K562 (cell line): ENCODE data around the gene ATXN7L2. TPM values are rescaled to one million over a fixed set of nuclear protein-coding genes. Genes with fewer than 3 reads are reported as not detected.

ENCODE experiments used
- ATAC-seq: fragments of 200-7000 bp; cut with Tn5 transposase; 3 replicates; pipeline ENCODE4 v1.9.1; 2020; ENCODE audit warnings: moderate library complexity
- BruUV-seq: library from RNA; stranded (reverse); fragments of 400-500 nt; replicated peaks from 2 replicates; lab custom pipeline; 2021; lab: Mats Ljungman, UMichigan
- CTCF ChIA-PET: fragments of 300-600 bp; formaldehyde crosslinking; extraction: SDS; loops from one replicate; lab custom pipeline; 2021; ENCODE audit warnings: low intra/inter-chr PET ratio; lab: Yijun Ruan, JAX
- POLR2A ChIA-PET: fragments of 300-600, 350-650 bp; sonication (Branson Sonifier 250); formaldehyde crosslinking; extraction: SDS; loops from one replicate; lab custom pipeline; 2021; ENCODE audit warnings: antibody characterized with exemption, inconsistent platforms; lab: Yijun Ruan, JAX
- DNase-seq, 4 experiments: peaks; one replicate each; pipeline versions ENCODE4 v3.0.0 to v3.0.0-alpha.2; 2011 to 2018; ENCODE audit warnings: low spot score in 3 of 4, mixed read lengths in 3 of 4; ENCODE audit errors: extremely low read depth in 1 of 4
- FAIRE-seq: peaks from 2 replicates; lab custom pipeline; 2011; peaks lifted over from hg19 to GRCh38; lab: Jason Lieb, UNC
- H2AFZ ChIP-seq: 2 replicates; pipeline ENCODE4 v1.6.0; 2011; ENCODE audit warnings: low read depth, low read length, control low read depth, inconsistent platforms
- H3K27ac ChIP-seq: fragments of 200-600 bp; 3 replicates; pipeline ENCODE4 v1.8.0; 2011; ENCODE audit warnings: low read depth, mild to moderate bottlenecking, control low read depth, inconsistent platforms, low read length, moderate library complexity, mixed read lengths; ENCODE audit errors: extremely low read depth
- H3K27me3 ChIP-seq, 2 experiments: fragments of 300-600 bp in 1 of 2; 2 replicates in 1 of 2; 3 replicates in 1 of 2; pipeline versions ENCODE4 v1.6.0 to v1.8.0; 2011; ENCODE audit warnings: inconsistent platforms in 2 of 2, low read length in 2 of 2, mild to moderate bottlenecking in 1 of 2, mixed read lengths in 1 of 2, moderate library complexity in 1 of 2; ENCODE audit not compliant: control insufficient read depth in 2 of 2, insufficient read depth in 2 of 2
- H3K36me3 ChIP-seq: fragments of 300-600 bp; 3 replicates; pipeline ENCODE4 v1.8.0; 2011; ENCODE audit warnings: mild to moderate bottlenecking, low read length, inconsistent platforms; ENCODE audit not compliant: control insufficient read depth, insufficient read depth
- H3K4me1 ChIP-seq, 2 experiments: fragments of 200-600 bp in 1 of 2; replicated peaks in 1 of 2; 2 replicates in 1 of 2; 3 replicates in 1 of 2; pipeline versions ENCODE4 v1.5.1 to v1.8.0; 2011; ENCODE audit warnings: inconsistent platforms in 2 of 2, low read length in 2 of 2, mild to moderate bottlenecking in 1 of 2, mixed read lengths in 1 of 2, moderate library complexity in 1 of 2; ENCODE audit not compliant: control insufficient read depth in 2 of 2, insufficient read depth in 2 of 2
- H3K4me2 ChIP-seq: 2 replicates; pipeline ENCODE4 v1.6.1; 2011; ENCODE audit warnings: low read length, control low read depth, inconsistent platforms, mixed read lengths; ENCODE audit not compliant: insufficient read depth
- H3K4me3 ChIP-seq: fragments of 200-600 bp; sonication (generic), shearing (Covaris generic); 2 replicates; pipeline ENCODE4 v1.5.1; 2016; ENCODE audit warnings: control low read depth, inconsistent platforms
- H3K79me2 ChIP-seq: fragments of 200-600 bp; 3 replicates; pipeline ENCODE4 v1.8.0; 2011; ENCODE audit warnings: low read length, inconsistent platforms; ENCODE audit not compliant: control insufficient read depth, insufficient read depth
- H3K9ac ChIP-seq, 2 experiments: 2 replicates each; pipeline versions ENCODE4 v1.6.0 to v1.6.1; 2011; ENCODE audit warnings: low read depth in 2 of 2, low read length in 2 of 2, control low read depth in 1 of 2, inconsistent platforms in 1 of 2, mild to moderate bottlenecking in 1 of 2, mixed read lengths in 1 of 2; ENCODE audit not compliant: insufficient read depth in 1 of 2
- H3K9me1 ChIP-seq: one replicate; pipeline ENCODE4 v1.6.0; 2011; ENCODE audit warnings: inconsistent platforms, mild to moderate bottlenecking, low read length, moderate library complexity; ENCODE audit not compliant: control insufficient read depth, insufficient read depth
- H3K9me3 ChIP-seq: replicated peaks from 2 replicates; pipeline ENCODE4 v1.5.1; 2011; ENCODE audit warnings: low read depth, low read length, inconsistent platforms; ENCODE audit not compliant: control insufficient read depth, insufficient read depth
- H4K20me1 ChIP-seq: replicated peaks from 2 replicates; pipeline ENCODE4 v1.6.1; 2011; ENCODE audit warnings: low read length, inconsistent platforms, mixed read lengths; ENCODE audit not compliant: control insufficient read depth, insufficient read depth
- NCOA4 ChIP-seq: fragments of 450-650 bp; IDR thresholded peaks from 2 replicates; pipeline ENCODE4 v1.6.1; 2018; ENCODE audit warnings: mild to moderate bottlenecking; ENCODE audit not compliant: partially characterized antibody
- NFXL1 ChIP-seq: fragments of 450-650 bp; formaldehyde crosslinking; IDR thresholded peaks from 2 replicates; pipeline ENCODE4 v1.4.0; 2021; ENCODE audit warnings: mild to moderate bottlenecking
- STAG1 ChIP-seq: sonication (generic); formaldehyde crosslinking; IDR thresholded peaks from 2 replicates; pipeline ENCODE4 v1.5.0; 2020; ENCODE audit warnings: missing genetic modification reagents, borderline replicate concordance
- WGBS: fragments of 100-300 bp; shearing (Covaris generic); methylation state at CpG from one replicate; pipeline ENCODE4 v1.1.6; 2016; ENCODE audit warnings: low coverage, mixed read lengths; ENCODE audit not compliant: insufficient coverage; ENCODE audit errors: missing lambda C conversion rate; 5-methylcytosine and 5-hydroxymethylcytosine counted together
- in situ Hi-C: fragments of 300-500 bp; cut with MboI; formaldehyde crosslinking; loops from 4 replicates; pipeline ENCODE4 v1.15.0; 2018; ENCODE audit warnings: inconsistent platforms, mixed read lengths
- intact Hi-C: fragments of 100-400 bp; cut with micrococcal nuclease; formaldehyde crosslinking; loops from 2 replicates; pipeline ENCODE4 v1.14.2; 2022
- polyA plus RNA-seq, 8 experiments: library from polyadenylated mRNA; depleted of rRNA in 4 of 8; stranded (reverse) in 5 of 8; unstranded in 3 of 8; fragments of >200 nt; fragmentation: Nextera tagmentation in 2 of 8; fragmentation: Illumina TruSeq in 1 of 8; extraction: Ambion mirVana in 2 of 8; extraction: Trizol in 1 of 8; gene quantifications; 2 replicates each; pipeline versions ENCODE4 v1.2.1 to v1.2.3, GENCODE V29; 2011 to 2014; ENCODE audit warnings: inconsistent platforms in 1 of 8, missing spikeins in 1 of 8
- total RNA-seq, 7 experiments: library from RNA; depleted of rRNA in 6 of 7; stranded (reverse); fragments of >200 nt in 6 of 7; fragmentation: Illumina TruSeq in 2 of 7; extraction: Trizol in 2 of 7; gene quantifications; 2 replicates each; pipeline versions ENCODE4 v1.2.1 to v1.2.3, GENCODE V29; 2011 to 2021; ENCODE audit warnings: low replicate concordance in 1 of 7
- TF ChIP-seq, protein P1 (sequence below): fragments of 250-450 bp; sonication (Bioruptor Pico); IDR thresholded peaks from 2 replicates; pipeline ENCODE4 v1.4.0; 2020; ENCODE audit warnings: borderline replicate concordance
- TF ChIP-seq, protein P2 (sequence below): fragments of 450-650 bp; IDR thresholded peaks from 2 replicates; pipeline ENCODE4 v1.6.1; 2017; ENCODE audit warnings: antibody characterized with exemption, mild to moderate bottlenecking
- TF ChIP-seq, protein P3 (sequence below), 2 experiments: fragments of 150-350 bp in 1 of 2; IDR thresholded peaks; 2 replicates each; pipeline ENCODE4 v1.6.1; 2012 to 2016; ENCODE audit warnings: low read depth in 2 of 2, low read length in 2 of 2, mild to moderate bottlenecking in 1 of 2, moderate library complexity in 1 of 2
- TF ChIP-seq, protein P4 (sequence below): sonication (generic); formaldehyde crosslinking; IDR thresholded peaks from 2 replicates; pipeline ENCODE4 v1.8.1; 2023; ENCODE audit warnings: mild to moderate bottlenecking, missing genetic modification reagents

The ATXN7L2 gene
- total and polyA plus RNA-seq, 9 of the 15 experiments (the other 6 are each of a cell fraction or from before 2014, with no cell fraction given): 0.21 to 10.4 (median 5.8) TPM

DNA sequence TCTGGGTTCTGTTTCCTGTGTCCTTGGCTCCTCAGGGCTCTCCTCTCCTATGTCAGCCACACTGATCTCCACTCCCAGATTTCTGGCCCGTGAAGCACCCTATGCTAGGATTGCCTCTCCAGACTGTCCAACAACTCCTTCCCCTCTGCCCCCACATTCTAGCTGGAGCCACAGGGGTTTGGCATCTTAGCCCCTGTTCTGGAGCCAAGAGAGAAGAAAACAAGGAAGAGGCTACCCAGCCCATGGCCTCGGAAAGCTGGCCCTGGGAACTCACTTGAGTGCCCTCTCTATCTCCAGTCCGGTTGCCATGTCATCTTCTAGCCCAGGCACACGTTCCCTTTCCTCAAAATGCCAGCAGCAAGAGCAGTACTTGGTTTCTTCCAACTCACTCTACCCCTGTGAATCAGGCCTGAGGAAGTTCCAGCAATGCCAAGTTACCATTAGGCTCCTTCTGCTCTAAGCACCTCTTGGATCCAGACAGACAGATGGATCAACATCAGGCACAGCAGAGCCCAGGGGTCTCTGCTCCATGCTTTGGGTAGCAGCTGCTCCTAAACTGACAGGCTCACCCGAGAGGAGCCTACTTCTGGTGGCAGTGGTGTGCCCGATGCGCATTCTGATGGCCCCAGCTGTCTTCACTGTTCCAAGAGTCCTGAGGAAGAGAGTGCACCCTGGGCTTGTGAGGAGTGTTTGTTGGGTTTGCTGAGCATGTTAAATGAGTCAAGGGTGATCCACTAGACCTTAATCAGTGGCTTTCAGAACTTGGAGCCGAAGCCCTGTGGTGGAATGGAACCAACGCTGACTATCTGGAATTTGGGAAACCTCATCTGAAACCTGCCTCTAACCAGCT, 44.4 kb downstream of the ATXN7L2 start:
- intact Hi-C loops (no loop called here), in situ Hi-C loops (no loop called here)
- DNase-seq: no peak
- H2AFZ ChIP-seq: no peak overlapping the region
- ChIA-PET CTCF (no interaction called here), POLR2A (interaction anchor here (0.6 to 2.9 kb wide), 7 partner anchors 11 to 39 kb away, joined by 3 to 13 read pairs (median 4); partner anchors contain the start of genes AMIGO1 and GNAI3)
- H3K79me2 ChIP-seq: no peaks in the 10 kb centered on the region
- no TSS peak for BruUV-seq
- peaks cover 17 to 27% of the 10 kb centered on the region in 2 experiments for H3K27me3 ChIP-seq
- H4K20me1 ChIP-seq: no peaks in the 10 kb centered on the region
- H3K27ac ChIP-seq: no peak overlapping the region
- H3K36me3 ChIP-seq: no peaks in the 10 kb centered on the region
- no peaks in the 10 kb centered on the region for H3K9me3 ChIP-seq
- no peaks in the 10 kb centered on the region for H3K9me1 ChIP-seq
- H3K4me2 ChIP-seq: no peak overlapping the region
- no peak overlapping the region; a peak in 1 of 4 replicates for H3K9ac ChIP-seq
- peaks cover 9 to 14% of the 10 kb centered on the region in 2 experiments; a peak in 4 of 5 replicates for H3K4me1 ChIP-seq
- 22% methylated on average over 9 of the region's 9 CpGs for WGBS
- no peak for ATAC-seq
- no peak for FAIRE-seq
- H3K4me3 ChIP-seq: no peak overlapping the region
- TF ChIP-seq NFXL1 (no peak), STAG1 (CRISPR knock-in tag) (no peak), NCOA4 (no peak)
- TF ChIP-seq, protein P1, sequence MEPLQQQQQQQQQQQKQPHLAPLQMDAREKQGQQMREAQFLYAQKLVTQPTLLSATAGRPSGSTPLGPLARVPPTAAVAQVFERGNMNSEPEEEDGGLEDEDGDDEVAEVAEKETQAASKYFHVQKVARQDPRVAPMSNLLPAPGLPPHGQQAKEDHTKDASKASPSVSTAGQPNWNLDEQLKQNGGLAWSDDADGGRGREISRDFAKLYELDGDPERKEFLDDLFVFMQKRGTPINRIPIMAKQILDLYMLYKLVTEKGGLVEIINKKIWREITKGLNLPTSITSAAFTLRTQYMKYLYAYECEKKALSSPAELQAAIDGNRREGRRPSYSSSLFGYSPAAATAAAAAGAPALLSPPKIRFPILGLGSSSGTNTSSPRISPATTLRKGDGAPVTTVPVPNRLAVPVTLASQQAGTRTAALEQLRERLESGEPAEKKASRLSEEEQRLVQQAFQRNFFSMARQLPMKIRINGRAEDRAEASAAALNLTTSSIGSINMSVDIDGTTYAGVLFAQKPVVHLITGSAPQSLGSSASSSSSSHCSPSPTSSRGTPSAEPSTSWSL (CRISPR knock-in tag): no peak
- TF ChIP-seq, protein P2, sequence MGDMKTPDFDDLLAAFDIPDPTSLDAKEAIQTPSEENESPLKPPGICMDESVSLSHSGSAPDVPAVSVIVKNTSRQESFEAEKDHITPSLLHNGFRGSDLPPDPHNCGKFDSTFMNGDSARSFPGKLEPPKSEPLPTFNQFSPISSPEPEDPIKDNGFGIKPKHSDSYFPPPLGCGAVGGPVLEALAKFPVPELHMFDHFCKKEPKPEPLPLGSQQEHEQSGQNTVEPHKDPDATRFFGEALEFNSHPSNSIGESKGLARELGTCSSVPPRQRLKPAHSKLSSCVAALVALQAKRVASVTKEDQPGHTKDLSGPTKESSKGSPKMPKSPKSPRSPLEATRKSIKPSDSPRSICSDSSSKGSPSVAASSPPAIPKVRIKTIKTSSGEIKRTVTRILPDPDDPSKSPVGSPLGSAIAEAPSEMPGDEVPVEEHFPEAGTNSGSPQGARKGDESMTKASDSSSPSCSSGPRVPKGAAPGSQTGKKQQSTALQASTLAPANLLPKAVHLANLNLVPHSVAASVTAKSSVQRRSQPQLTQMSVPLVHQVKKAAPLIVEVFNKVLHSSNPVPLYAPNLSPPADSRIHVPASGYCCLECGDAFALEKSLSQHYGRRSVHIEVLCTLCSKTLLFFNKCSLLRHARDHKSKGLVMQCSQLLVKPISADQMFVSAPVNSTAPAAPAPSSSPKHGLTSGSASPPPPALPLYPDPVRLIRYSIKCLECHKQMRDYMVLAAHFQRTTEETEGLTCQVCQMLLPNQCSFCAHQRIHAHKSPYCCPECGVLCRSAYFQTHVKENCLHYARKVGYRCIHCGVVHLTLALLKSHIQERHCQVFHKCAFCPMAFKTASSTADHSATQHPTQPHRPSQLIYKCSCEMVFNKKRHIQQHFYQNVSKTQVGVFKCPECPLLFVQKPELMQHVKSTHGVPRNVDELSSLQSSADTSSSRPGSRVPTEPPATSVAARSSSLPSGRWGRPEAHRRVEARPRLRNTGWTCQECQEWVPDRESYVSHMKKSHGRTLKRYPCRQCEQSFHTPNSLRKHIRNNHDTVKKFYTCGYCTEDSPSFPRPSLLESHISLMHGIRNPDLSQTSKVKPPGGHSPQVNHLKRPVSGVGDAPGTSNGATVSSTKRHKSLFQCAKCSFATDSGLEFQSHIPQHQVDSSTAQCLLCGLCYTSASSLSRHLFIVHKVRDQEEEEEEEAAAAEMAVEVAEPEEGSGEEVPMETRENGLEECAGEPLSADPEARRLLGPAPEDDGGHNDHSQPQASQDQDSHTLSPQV: no peak
- TF ChIP-seq, protein P3, sequence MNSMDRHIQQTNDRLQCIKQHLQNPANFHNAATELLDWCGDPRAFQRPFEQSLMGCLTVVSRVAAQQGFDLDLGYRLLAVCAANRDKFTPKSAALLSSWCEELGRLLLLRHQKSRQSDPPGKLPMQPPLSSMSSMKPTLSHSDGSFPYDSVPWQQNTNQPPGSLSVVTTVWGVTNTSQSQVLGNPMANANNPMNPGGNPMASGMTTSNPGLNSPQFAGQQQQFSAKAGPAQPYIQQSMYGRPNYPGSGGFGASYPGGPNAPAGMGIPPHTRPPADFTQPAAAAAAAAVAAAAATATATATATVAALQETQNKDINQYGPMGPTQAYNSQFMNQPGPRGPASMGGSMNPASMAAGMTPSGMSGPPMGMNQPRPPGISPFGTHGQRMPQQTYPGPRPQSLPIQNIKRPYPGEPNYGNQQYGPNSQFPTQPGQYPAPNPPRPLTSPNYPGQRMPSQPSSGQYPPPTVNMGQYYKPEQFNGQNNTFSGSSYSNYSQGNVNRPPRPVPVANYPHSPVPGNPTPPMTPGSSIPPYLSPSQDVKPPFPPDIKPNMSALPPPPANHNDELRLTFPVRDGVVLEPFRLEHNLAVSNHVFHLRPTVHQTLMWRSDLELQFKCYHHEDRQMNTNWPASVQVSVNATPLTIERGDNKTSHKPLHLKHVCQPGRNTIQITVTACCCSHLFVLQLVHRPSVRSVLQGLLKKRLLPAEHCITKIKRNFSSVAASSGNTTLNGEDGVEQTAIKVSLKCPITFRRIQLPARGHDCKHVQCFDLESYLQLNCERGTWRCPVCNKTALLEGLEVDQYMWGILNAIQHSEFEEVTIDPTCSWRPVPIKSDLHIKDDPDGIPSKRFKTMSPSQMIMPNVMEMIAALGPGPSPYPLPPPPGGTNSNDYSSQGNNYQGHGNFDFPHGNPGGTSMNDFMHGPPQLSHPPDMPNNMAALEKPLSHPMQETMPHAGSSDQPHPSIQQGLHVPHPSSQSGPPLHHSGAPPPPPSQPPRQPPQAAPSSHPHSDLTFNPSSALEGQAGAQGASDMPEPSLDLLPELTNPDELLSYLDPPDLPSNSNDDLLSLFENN (IDR thresholded peaks at IDR 0.05; ENCODE audit: low read depth in 2 of 2, low read length in 2 of 2): no peak
- TF ChIP-seq, protein P4, sequence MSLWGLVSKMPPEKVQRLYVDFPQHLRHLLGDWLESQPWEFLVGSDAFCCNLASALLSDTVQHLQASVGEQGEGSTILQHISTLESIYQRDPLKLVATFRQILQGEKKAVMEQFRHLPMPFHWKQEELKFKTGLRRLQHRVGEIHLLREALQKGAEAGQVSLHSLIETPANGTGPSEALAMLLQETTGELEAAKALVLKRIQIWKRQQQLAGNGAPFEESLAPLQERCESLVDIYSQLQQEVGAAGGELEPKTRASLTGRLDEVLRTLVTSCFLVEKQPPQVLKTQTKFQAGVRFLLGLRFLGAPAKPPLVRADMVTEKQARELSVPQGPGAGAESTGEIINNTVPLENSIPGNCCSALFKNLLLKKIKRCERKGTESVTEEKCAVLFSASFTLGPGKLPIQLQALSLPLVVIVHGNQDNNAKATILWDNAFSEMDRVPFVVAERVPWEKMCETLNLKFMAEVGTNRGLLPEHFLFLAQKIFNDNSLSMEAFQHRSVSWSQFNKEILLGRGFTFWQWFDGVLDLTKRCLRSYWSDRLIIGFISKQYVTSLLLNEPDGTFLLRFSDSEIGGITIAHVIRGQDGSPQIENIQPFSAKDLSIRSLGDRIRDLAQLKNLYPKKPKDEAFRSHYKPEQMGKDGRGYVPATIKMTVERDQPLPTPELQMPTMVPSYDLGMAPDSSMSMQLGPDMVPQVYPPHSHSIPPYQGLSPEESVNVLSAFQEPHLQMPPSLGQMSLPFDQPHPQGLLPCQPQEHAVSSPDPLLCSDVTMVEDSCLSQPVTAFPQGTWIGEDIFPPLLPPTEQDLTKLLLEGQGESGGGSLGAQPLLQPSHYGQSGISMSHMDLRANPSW: no peak
